ENCODE results near the gene CHCHD5. TPM values are rescaled to one million over a fixed set of nuclear protein-coding genes. Genes with fewer than 3 reads are reported as not detected.

Gene CHCHD5
- total RNA-seq, 1 experiment from 2014 or later: 32.3 TPM

GRCh38 chr2:112584891-112585250, 462 bp downstream of the CHCHD5 start:
- Histone ChIP-seq H2AK5ac (ENCODE audit: insufficient read length, low read length) (no peak overlapping the region), H3K79me1 (ENCODE audit: insufficient read depth, low read depth, low read length, poor library complexity, severe bottlenecking) (no peaks in the 10 kb centered on the region), H2BK12ac (ENCODE audit: insufficient read length, low read depth, low read length) (peak overlapping the region; percentile 33), H3K9ac (ENCODE audit: extremely low read depth, insufficient read length, low read length) (peak overlapping the region; percentile 70), H3K4me1 (ENCODE audit: insufficient read depth, low read length) (no peaks in the 10 kb centered on the region), H3K23me2 (ENCODE audit: insufficient read length, low read depth, low read length, poor library complexity, severe bottlenecking) (peaks cover 13% of the 10 kb centered on the region), H3K27me3 (ENCODE audit: insufficient read depth, low read length) (no peaks in the 10 kb centered on the region), H2BK120ac (ENCODE audit: low read depth, low read length, poor library complexity, severe bottlenecking) (no peak overlapping the region), H2BK15ac (ENCODE audit: low read depth, low read length) (peak overlapping the region; percentile 18; the same call in 1 of the 2 replicates), H3K9me3 (ENCODE audit: control insufficient read depth, low read depth, low read length) (no peaks in the 10 kb centered on the region), H3K56ac (ENCODE audit: insufficient read length, low read depth, low read length) (no peak overlapping the region), H3K27ac (ENCODE audit: insufficient read length, low read depth, low read length) (peak overlapping the region; percentile 79), H4K8ac (replicated peaks; ENCODE audit: insufficient read length, low read depth, low read length) (no peak overlapping the region), H3K4ac (ENCODE audit: low read depth, low read length) (peak overlapping the region; percentile 28; the same call in 1 of the 2 replicates), H4K91ac (ENCODE audit: insufficient read length, low read depth, low read length) (no peak overlapping the region), H3K18ac (ENCODE audit: insufficient read length, low read depth, low read length) (peak overlapping the region; percentile 63), H3K23ac (ENCODE audit: insufficient read length, low read depth, low read length) (no peak overlapping the region), H2BK5ac (ENCODE audit: insufficient read length, low read length) (no peak overlapping the region), H3T11ph (ENCODE audit: low read length) (no peak overlapping the region), H4K5ac (ENCODE audit: insufficient read length, low read depth, low read length) (no peak overlapping the region), H2AFZ (ENCODE audit: low read length) (no peak overlapping the region), H3K4me2 (ENCODE audit: insufficient read depth, insufficient read length, low read length) (peak overlapping the region; percentile 88), H3K79me2 (ENCODE audit: insufficient read depth, low read length) (no peaks in the 10 kb centered on the region), H3K14ac (ENCODE audit: insufficient read depth, low read length) (peak overlapping the region; percentile 75), H4K20me1 (ENCODE audit: control insufficient read depth, insufficient read depth, insufficient read length) (no peaks in the 10 kb centered on the region), H2BK20ac (ENCODE audit: low read depth, low read length, poor library complexity, severe bottlenecking) (no peak overlapping the region)
- peaks cover 17% of the 10 kb centered on the region in 2 experiments for H3K4me1 Mint-ChIP-seq
- peak overlapping the region; percentile 99 to 100 (median 99) for H3K27ac Mint-ChIP-seq
- no peak for TF ChIP-seq CTCF (conservative IDR thresholded peaks at IDR 0.05)
- no peaks in the 10 kb centered on the region for H3K9me3 Mint-ChIP-seq
- WGBS (ENCODE audit: extremely low coverage, insufficient read length, low lambda C conversion rate): no CpG with 5 or more reads among the region's 3 CpGs
- peak overlapping the region; percentile 86 to 95 for H3K4me3 Mint-ChIP-seq
- no peak for DNase-seq
- H3K27me3 Mint-ChIP-seq (ENCODE audit: low read depth): no peaks in the 10 kb centered on the region; the same call in 1 of the 2 replicates
- peaks cover 13 to 26% (median 19%) of the 10 kb centered on the region in 3 experiments for H3K36me3 Mint-ChIP-seq (ENCODE audit: insufficient read depth in 1 of 3, low read depth in 3 of 3)
